ENCODE measurements around the gene RUBCN. TPM values are rescaled to one million over a fixed set of nuclear protein-coding genes. Genes with fewer than 3 reads are reported as not detected.

The RUBCN gene
- total and polyA plus RNA-seq, 10 of the 15 experiments (the other 5 are each of a cell fraction or from before 2014, with no cell fraction given), result 15.5 to 79.9 (median 40.4) TPM

DNA sequence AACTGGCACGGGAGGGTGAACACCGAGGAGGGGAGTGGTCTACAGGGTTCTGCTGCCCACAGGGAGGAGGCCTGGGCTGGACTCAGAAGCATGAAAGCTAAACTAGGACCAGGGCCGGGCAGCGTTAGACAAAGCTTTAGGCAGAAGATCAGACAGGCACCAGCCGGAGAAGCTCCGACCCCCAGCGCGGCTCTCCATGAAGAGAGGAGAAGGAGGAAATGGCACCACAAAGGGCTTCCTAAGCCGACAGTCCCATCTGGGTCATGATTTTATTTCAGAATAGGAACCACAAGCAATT is 61.2 kb downstream of the RUBCN start:
- no peaks in the 10 kb centered on the region; the same call in 2 of the 3 replicates for H3K9me3 ChIP-seq (replicated peaks; ENCODE audit: control insufficient read depth, insufficient read depth, low read length)
- POLR2A ChIA-PET, result no interaction called here
- H3K4me1 ChIP-seq (ENCODE audit: control insufficient read depth, insufficient read depth, low read length), result no peaks in the 10 kb centered on the region
- H3K36me3 ChIP-seq (ENCODE audit: control insufficient read depth in 2 of 2, insufficient read depth in 2 of 2, low read length in 1 of 2), result peaks cover 25 to 34% of the 10 kb centered on the region in 2 experiments
- FAIRE-seq (no peak), ATAC-seq (no peak), DNase-seq (ENCODE audit: low read depth, low spot score) (no peak)
- SMC1A ChIA-PET (ENCODE audit: uncharacterized antibody, unreplicated experiment), result interaction anchor here (0.7 to 1.7 kb wide), 2 partner anchors 73 to 231 kb away, joined by 3 to 4 read pairs; no protein-coding TSS in a partner anchor
- in situ Hi-C loops (cut with MboI) (no loop called here), intact Hi-C loops (cut with micrococcal nuclease; ENCODE audit: unreplicated experiment) (no loop called here)
- CTCF ChIA-PET, result interaction anchor here (0.6 to 1.0 kb wide), 2 partner anchors 8 to 451 kb away, joined by 4 read pairs; no protein-coding TSS in a partner anchor
- no TSS peak for BruUV-seq (replicated peaks)
- H3K27me3 ChIP-seq (replicated peaks in 1 of 2; ENCODE audit: control insufficient read depth in 2 of 2, insufficient read depth in 2 of 2, low read length in 1 of 2), result no peaks in the 10 kb centered on the region
- WGBS (ENCODE audit: insufficient coverage, insufficient replicate concordance, low lambda C conversion rate, missing lambda C conversion rate), result 99% methylated on average over 9 of the region's 9 CpGs
- H3K4me2 ChIP-seq (ENCODE audit: control insufficient read depth, insufficient read depth), result no peak overlapping the region
- H3K9ac ChIP-seq (ENCODE audit: control insufficient read depth, insufficient read depth, low read length), result no peak overlapping the region
- no peak overlapping the region for H3K4me3 ChIP-seq
- H3K79me2 ChIP-seq (ENCODE audit: control insufficient read depth, insufficient read depth, low read length), result no peaks in the 10 kb centered on the region
- no peak overlapping the region for H3K27ac ChIP-seq (ENCODE audit: control insufficient read depth, insufficient read depth)
- H2AFZ ChIP-seq (ENCODE audit: control insufficient read depth, low read depth, low read length), result no peak overlapping the region
- H4K20me1 ChIP-seq (ENCODE audit: control insufficient read depth, insufficient read depth), result peaks cover 3% of the 10 kb centered on the region; the same call in 1 of the 2 replicates
- RAD21 ChIA-PET (ENCODE audit: unreplicated experiment), result no interaction called here
- TF ChIP-seq, protein P1, sequence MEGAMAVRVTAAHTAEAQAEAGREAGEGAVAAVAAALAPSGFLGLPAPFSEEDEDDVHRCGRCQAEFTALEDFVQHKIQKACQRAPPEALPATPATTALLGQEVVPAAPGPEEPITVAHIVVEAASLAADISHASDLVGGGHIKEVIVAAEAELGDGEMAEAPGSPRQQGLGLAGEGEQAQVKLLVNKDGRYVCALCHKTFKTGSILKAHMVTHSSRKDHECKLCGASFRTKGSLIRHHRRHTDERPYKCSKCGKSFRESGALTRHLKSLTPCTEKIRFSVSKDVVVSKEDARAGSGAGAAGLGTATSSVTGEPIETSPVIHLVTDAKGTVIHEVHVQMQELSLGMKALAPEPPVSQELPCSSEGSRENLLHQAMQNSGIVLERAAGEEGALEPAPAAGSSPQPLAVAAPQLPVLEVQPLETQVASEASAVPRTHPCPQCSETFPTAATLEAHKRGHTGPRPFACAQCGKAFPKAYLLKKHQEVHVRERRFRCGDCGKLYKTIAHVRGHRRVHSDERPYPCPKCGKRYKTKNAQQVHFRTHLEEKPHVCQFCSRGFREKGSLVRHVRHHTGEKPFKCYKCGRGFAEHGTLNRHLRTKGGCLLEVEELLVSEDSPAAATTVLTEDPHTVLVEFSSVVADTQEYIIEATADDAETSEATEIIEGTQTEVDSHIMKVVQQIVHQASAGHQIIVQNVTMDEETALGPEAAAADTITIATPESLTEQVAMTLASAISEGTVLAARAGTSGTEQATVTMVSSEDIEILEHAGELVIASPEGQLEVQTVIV (IDR thresholded peaks at IDR 0.05; ENCODE audit: borderline replicate concordance, partially characterized antibody), result no peak
- TF ChIP-seq MYB (IDR thresholded peaks at IDR 0.05; ENCODE audit: borderline replicate concordance, low read depth, low read length), result no peak
- no peak for TF ChIP-seq STAT3 (IDR thresholded peaks at IDR 0.05; ENCODE audit: low read depth, low read length)
- no peak for TF ChIP-seq NFIC (IDR thresholded peaks at IDR 0.05; ENCODE audit: low read depth, low read length)
- no peak for TF ChIP-seq NFYA (IDR thresholded peaks at IDR 0.05; ENCODE audit: borderline replicate concordance, low read depth, low read length)
- TF ChIP-seq, protein P2, sequence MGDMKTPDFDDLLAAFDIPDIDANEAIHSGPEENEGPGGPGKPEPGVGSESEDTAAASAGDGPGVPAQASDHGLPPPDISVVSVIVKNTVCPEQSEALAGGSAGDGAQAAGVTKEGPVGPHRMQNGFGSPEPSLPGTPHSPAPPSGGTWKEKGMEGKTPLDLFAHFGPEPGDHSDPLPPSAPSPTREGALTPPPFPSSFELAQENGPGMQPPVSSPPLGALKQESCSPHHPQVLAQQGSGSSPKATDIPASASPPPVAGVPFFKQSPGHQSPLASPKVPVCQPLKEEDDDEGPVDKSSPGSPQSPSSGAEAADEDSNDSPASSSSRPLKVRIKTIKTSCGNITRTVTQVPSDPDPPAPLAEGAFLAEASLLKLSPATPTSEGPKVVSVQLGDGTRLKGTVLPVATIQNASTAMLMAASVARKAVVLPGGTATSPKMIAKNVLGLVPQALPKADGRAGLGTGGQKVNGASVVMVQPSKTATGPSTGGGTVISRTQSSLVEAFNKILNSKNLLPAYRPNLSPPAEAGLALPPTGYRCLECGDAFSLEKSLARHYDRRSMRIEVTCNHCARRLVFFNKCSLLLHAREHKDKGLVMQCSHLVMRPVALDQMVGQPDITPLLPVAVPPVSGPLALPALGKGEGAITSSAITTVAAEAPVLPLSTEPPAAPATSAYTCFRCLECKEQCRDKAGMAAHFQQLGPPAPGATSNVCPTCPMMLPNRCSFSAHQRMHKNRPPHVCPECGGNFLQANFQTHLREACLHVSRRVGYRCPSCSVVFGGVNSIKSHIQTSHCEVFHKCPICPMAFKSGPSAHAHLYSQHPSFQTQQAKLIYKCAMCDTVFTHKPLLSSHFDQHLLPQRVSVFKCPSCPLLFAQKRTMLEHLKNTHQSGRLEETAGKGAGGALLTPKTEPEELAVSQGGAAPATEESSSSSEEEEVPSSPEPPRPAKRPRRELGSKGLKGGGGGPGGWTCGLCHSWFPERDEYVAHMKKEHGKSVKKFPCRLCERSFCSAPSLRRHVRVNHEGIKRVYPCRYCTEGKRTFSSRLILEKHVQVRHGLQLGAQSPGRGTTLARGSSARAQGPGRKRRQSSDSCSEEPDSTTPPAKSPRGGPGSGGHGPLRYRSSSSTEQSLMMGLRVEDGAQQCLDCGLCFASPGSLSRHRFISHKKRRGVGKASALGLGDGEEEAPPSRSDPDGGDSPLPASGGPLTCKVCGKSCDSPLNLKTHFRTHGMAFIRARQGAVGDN (IDR thresholded peaks at IDR 0.05), result no peak
- TF ChIP-seq KDM1A (IDR thresholded peaks at IDR 0.05; ENCODE audit: borderline replicate concordance), result no peak
- TF ChIP-seq ZBED1 (IDR thresholded peaks at IDR 0.05; ENCODE audit: borderline replicate concordance), result no peak
- TF ChIP-seq BCL11A (IDR thresholded peaks at IDR 0.05; ENCODE audit: low read depth, low read length), result no peak
- no peak for TF ChIP-seq WRNIP1 (IDR thresholded peaks at IDR 0.05; ENCODE audit: borderline replicate concordance, low read depth, low read length)
- no peak for TF ChIP-seq NFYB (IDR thresholded peaks at IDR 0.05; ENCODE audit: insufficient read depth, low read depth, low read length)
- TF ChIP-seq EP300 (IDR thresholded peaks at IDR 0.05; ENCODE audit: borderline replicate concordance in 1 of 2, control insufficient read depth in 1 of 2, low read depth in 2 of 2, low read length in 2 of 2), result no peak
- no peak for TF ChIP-seq KAT2A (conservative IDR thresholded peaks at IDR 0.05; ENCODE audit: control insufficient read depth, low read depth, low read length)
- TF ChIP-seq ZZZ3 (IDR thresholded peaks at IDR 0.05; ENCODE audit: control insufficient read depth, insufficient read length, low read depth), result no peak
- no peak for TF ChIP-seq MYC (IDR thresholded peaks at IDR 0.05; ENCODE audit: insufficient read depth, insufficient read length, insufficient replicate concordance, low read length, severe bottlenecking)
- no peak for TF ChIP-seq MEF2A (IDR thresholded peaks at IDR 0.05; ENCODE audit: insufficient read depth, low read depth, low read length)
- no peak for TF ChIP-seq IRF4 (IDR thresholded peaks at IDR 0.05; ENCODE audit: low read depth, low read length)

All from GM12878 (cell line).